HCEC 1CT (cell line): ENCODE data around the gene SPTBN5.

Source experiments
- DNase-seq: peaks from one replicate; pipeline ENCODE4 v3.0.0-alpha.2; 2017

SPTBN5 gene

DNA sequence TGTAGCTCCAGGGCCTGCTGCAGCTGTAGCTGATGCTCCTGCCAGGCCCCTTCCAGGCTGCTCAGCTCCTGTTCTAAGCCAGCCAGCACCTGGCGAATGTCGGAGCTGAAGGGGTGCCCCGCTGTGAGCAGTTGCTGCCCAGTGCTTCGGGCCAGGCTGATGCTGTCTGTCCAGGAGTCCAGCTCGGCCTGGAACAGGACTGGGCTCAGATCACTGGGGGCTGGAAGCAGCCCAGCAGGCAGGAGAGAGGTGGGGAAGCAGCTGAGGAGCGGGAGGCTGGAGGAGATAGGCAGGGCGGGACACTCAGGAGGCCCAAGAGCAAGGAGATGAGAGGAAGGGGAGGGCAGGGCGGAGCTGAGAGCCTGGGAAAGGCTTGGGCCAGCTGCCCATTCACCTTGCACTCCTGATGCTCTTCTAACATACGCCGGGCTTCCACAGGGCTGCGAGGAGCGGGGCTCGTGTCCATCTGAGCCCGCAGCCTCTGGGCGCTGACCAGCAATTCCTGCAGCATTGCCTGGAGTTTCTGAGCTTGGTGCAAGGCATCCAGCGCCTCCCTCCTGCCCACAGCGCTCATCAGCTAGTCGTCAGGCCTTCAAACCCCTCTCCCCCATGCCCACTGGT is 32.0 kb downstream of the SPTBN5 start:
- no peak for DNase-seq

DNA sequence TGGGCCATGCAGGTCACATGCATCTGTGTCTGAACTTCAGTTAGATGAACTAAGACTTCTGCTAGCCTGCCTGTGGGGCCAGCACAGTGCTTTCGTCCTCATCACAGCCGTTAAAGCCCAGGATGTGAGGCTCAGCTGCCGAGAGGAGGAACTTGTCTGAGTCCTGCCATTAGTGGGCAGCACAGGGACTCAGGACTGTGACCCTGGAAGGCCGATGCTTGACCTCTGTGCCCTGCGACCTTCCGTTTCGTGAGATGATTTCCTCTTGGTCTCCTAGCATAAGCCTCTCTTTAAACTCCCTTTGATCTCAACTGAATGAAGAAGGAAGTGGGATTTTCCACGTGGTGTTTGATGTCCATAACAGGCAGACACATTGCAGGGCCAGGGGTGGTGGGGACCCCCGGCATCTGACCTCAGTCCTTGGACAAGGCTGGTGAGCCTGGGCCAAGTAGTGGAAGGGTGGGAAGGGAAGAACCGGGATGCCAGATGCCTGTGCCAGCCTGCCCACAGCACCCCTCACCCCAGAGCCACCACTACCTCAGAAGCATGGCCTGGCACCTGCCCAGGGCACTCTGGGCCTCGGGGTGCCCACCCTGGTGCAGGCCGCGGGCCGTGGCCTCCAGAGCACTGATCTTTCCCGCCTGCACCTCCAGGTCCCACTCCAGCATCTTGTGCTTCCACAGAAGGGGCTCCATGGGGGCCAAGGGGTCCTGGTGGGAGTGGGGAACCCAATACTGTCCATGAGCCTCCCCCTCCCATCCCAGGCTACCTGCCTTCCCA is 33.6 kb downstream of the SPTBN5 start:
- DNase-seq, result no peak

DNA sequence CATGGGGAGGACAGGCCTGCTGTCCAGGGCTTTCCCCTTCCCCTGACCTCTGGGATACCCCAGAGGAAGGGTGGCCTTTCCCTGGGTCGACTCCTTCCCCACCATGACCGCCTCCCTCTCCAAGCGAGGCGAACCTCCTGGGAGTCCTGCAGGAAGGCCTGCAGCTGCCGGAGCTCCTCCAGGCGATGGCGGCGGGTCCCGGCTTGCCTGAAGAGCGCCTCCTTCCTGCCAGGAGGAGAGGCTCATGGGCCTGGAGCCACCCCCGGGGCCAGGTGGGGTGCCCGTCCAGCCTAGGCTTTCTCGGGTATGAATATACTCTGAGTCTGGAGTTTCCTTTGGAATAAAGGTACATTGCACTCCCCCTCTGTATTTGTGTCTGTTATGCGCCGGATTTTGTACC is 35.1 kb downstream of the SPTBN5 start:
- DNase-seq, result no peak

DNA sequence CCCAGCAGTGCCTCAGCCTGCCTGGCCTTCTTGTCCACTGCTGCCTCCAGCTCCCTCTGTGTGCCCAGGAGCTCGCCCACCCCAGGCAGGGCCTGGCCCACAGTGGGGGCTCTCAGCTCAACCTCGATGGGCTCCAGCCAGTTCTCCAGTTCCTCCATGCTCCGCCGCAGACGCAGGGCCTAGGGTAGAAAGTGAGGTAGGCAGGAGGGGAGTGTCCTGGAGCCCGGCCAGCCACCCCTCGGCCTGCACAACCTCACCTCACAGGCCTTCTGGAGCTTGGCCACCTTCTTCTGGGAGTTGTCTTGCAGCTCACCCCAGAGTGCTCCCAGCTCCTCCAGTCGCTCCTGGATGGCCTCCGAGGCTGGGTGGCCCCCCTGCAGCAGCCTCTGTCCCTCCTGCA is 36.5 kb downstream of the SPTBN5 start:
- DNase-seq, result no peak

DNA sequence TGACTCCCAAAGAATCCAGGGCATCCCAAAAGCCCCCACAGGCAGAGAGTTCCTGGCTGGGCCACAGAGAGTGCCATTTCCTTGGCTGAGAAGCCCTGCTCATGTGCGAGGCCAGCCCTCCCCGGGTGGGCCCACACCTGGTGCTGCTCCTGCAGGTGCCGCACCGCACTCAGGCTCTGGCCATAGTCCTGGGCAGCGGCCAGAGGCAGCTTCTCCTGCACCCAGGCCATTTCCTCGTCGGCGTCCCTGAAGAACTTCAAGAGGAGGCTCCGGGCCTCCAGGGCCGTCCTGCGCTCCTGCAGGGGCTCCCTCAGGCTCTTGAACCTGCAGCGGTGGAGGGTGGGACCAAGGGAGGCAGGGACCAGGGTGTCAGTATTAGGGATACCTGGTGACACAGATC is 37.1 kb downstream of the SPTBN5 start:
- DNase-seq, result no peak

DNA sequence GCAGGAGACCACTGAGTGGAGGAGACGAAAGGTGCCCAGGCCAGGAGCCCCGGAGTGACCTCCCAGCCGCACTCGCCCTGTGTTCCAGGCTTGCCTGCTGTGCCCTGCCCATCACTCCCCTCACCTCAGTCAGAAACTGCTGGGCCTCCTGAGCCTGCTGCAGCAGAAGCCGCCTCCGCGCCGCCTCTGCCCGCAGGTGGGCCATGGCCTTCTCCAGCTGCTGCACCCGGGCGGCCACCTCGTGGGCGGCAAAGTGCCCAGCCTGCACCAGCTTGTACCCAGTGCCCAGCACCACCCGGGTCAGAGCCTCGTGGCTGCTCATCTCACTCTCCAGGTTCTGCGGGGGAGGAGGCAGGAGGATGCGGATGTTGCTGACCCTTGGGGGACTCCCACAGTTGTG is 37.6 kb downstream of the SPTBN5 start:
- no peak for DNase-seq

DNA sequence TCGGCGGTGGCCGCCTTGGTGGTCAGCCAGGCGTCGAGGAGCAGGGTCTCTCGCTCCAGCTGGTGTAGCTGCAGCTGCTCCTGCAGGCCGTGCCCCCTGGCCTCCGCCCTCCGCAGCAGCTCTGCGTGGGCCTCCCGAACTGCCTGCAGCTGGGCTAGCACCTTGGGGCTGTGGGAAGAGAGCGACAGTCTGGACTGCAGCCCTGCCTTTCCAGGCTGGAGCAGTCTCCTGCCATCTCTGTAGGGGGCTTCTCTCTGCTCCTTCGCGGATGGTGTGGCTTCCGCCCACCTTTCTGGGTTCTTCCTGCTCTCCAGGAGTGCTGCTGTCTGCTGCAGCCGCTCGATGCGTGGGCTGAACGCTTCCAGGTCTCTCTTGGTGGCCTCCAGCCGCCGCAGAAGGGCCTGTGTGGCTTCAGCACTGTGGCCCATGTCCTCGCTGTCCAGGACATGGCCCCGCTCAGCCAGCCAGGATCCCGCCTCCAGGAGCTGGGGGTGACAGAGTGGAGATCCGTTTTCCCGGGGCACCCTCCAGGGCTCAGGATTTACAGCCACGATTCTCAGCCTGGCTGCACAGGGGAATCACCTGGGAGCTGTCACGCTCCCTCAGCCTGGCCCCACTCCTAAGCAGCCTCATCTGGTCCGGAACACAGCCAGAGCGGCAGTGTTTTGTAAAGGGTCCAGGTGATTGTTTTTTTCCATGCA is 38.4 kb downstream of the SPTBN5 start:
- DNase-seq, result no peak

DNA sequence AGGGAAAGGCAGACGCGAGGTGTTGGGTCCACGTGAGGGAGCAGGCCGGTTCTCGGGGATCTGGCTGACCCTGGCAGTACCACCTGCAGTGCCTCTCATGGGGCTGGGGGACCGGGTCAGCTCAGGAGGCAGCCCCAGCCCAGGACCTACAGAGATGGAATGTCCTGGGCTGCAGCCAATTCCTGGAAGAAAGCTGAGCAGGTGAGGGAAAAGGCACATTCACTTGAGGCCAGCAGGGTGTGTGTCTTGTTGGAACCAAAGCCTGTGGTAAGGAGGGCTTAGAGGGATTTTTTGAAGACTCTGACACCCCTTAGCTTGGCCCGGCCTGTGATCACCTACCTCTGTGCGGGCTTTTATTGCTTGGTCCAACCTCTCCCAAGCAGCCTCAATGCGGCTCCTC is 39.4 kb downstream of the SPTBN5 start:
- no peak for DNase-seq

DNA sequence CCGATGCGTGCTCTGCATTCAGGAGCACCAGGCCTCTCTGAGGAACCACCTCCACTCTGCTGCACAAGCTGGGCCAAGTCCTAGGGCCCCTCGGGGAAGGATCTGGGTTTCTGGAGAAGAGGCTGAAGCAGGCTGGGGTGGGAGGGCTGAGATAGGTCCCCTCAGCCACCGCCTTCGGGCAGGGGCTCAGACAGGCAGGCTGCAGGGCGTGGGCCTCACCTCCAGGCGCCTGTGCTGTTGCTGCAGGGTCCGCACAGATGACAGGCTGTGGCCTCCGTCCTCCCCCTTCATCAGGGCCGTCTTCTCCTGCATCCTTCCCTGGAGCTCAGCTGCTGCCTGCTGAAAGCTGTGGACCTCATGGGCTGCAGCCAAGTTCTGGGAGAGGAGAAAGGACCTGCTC is 40.0 kb downstream of the SPTBN5 start:
- DNase-seq, result no peak

DNA sequence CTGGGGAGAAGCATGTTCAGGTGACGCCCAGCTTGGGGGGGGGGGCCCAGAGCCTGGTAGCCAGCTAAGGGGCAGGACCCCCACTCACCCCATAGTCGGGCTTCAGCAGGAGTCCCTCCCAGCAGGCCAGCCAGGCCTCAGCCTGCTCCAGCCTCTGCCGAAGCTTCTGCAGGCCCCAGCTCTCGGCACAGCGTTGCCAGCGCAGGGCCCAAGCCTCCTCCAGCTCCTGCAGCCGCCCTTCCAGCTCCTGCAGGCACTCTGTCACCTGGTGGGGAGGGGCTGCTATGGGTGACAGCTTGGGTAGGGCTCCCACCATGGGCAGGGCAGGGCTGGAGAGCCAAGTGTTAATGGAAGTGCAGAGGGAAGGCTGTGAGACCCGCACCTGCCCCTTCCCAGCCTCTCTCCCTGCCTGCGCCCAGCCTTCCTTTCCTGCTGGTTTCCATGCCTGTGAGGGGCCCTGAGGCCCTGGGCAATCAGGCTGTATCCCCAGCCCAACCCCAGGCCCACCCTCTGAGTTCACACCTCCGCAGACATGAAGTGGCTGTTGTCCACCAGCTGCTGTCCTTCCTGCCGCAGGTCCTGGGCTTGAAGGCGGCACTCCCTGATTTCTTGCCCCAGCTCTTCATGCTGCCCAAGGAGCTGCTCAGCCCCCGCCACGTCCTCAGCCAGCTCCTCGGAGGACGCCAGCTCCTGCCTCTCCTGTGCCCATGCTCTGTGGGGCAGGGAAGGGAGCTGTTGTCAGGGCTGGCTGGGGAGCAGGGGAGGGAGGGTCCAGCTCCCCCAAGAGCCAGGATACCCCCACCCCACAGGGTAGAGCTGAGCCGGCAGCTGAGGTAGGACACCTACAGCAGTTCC is 40.9 kb downstream of the SPTBN5 start:
- DNase-seq, result no peak

DNA sequence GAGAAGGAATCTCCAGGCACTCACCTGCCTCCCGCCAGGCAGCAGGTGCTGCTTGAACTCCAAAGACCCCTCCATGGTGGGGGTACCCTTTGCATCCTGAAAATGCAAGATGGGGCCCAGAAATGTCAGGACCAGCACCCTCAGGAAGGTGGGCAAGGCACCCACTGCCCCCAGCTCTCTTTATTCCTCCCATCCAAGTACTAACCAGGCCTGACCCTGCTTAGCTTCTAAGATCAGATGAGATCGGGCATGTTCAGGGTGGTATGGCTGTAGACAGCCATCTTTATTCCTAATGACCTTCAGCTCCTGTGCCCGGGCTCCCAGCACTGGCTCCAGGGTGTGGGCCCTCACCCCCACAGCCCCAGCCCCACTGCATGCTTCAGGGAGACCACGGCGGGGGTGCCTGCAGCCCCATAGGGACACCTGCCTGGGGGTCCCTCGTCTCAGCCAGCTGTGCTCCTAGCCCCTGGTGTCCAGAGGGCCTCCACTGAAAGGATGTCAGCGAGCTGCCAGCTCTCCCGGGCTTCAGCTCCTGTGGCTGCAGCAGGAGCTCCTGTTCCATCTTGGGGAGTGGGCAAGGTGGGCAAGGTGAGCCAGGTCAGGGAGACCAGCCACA is 42.0 kb downstream of the SPTBN5 start:
- DNase-seq, result no peak

DNA sequence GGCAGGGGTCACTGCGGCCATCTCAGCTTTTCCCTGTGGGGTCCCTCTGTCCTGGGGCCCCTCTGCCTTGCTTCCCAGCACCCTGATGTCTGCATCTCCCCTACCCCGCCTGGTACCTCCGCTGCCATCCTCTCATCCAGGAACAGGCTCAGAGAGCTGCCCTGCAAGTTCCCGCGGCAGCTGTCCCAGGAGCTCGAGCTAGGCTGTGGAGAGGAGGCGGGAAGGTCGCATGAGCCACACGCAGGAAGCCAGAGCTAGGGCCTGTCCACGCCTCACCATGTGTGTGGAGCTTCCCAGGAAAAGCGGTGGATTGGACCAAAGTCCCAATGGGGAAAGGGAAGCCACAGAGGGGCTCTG is 42.7 kb downstream of the SPTBN5 start:
- DNase-seq, result no peak

DNA sequence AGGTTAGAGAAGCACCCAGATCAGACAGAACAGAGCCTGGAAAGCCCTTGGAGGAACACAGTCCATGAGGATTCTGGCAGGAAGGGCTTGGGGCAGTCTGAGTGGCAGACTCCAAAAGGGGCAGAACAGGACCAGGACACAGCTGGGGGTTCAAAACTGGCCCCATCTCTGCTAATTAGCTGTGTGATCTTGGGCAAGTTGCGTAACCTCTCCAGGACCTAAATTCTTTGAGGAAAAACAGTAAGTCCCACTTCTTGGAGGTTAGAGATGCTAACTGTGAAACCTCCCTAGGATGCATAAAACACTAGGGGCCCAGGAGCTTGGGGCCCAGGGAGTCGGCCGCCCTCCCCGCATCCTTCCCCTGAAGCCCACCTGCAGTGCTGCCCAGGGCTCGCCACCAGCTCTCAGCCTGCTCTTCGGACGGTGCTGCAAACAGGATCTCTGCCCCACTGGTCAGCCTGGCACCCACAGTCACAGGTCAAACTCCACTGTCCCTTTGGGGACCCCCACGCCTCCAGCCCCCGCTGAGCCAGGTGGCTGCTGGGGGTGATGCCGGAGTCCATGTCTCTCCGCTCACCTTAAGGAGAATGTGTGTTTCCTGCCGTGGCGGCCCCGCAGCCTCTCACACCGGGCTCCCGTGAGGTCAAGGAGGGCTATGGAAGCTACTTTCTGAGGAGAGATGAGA is 43.2 kb downstream of the SPTBN5 start:
- no peak for DNase-seq

DNA sequence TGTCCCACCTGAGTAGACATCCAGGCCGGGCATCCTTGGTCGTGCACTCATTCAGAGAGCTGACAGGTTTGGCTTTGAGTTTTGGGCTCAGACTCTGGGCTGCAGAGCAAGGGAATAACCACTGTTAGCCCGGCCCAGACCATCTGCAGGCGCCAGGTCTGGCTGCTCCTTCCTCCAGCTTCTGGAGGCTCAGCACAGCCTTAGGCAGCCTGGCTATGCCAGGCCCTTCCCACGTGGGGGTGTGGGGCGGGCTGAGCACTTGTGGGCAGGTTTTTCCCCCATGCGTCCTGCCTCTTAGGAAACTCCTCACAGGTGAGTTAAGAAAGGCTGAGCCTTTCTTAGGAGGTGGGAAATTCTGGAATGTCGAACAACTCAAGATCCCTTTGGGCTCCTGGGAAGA is 44.0 kb downstream of the SPTBN5 start:
- no peak for DNase-seq

DNA sequence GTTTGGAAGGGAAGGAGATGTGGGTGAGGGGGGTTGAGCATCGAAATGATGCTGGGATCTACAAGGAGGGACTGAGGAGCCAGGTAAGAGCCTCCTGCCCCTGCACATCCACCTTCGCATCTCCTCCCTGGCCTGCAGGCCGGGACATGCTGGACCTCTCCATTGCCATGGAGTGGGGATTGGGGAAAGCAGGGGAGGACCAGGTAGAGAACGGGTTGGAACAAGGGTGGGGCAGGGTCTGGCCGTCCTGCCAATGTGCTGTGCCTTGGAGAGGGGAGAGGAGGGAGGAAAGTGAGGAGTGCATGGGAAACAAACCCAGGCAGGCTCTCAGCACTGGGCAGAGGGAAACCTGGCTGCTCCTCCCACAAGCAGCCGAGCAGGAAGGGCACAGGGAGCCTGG is 44.6 kb downstream of the SPTBN5 start:
- no peak for DNase-seq

DNA sequence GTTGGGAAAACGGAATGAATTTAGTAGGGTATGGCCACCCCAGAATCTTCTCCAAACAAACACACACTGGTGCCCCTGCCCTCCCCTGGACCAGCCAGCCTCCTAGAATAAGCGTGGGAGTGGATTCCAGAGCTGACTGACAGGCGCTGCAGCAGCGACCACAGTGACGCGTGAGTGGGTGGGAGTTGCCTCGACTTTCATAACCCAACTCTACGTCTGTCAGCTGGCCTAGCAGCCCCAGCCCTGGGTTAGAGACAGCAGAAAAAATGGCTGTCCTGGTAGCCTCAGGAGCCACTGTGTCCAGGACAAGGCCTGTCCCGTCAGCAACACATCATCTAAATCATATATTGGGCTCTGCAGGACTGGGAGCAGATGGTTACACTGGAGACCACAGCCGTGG is 45.2 kb downstream of the SPTBN5 start:
- no peak for DNase-seq

DNA sequence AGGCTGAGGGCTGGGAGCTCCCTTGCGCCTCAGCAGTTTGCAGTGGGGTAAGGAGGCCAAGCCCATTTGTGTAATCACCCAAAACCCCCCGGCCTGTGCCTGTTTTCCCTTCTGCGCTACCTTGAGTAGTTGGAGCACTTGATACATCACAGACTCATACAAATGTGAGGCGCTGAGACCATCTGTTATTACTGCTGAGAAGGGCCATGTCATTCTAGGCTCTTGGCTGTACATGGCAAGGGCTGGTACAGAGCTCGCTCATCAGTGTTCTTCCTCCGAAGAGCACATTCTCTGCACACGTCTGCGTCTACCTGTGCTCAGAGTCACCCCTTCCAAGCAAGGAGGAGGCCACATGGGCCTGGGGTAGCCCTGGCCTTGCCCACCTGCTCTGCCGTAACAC is 45.9 kb downstream of the SPTBN5 start:
- no peak for DNase-seq

DNA sequence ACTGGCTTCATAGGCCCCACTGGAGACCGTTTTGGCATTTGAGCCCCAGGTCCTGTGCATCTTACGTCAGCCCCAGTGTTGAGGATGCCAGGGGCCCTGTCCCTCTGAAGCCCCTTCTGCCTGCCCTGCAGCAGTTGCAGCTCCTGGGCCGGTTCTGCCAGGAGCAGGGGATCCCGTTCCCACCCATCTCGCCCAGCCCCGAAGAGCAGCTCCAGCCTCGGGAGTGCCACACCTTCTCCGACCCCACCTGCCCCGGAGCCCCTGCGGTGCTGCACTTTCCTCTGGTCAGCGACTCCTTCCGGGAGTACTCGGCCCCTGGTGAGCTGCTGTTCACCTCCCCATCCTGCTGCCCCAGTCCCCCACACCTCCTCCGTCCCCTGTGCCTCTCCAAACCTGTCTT is 46.6 kb downstream of the SPTBN5 start:
- DNase-seq, result no peak

DNA sequence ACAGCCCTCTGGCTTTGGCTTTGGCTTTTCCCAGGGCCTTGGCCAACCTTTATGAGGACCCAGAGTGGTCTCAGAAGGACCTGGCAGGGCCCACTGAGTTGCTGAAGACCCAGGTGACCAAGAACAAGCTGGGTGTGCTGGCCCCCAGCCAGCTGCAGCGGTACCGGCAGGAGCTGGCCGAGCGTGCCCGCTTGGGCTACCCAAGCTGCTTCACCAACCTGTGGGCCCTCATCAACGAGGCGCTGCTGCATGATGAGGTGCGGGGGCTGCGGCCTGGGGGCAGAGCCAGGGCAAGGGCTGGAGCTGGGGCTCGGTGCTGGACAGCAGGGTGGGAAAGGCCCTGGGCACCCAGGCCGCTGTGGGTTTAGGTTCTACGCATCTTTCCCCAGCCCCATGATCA is 49.0 kb downstream of the SPTBN5 start:
- no peak for DNase-seq

DNA sequence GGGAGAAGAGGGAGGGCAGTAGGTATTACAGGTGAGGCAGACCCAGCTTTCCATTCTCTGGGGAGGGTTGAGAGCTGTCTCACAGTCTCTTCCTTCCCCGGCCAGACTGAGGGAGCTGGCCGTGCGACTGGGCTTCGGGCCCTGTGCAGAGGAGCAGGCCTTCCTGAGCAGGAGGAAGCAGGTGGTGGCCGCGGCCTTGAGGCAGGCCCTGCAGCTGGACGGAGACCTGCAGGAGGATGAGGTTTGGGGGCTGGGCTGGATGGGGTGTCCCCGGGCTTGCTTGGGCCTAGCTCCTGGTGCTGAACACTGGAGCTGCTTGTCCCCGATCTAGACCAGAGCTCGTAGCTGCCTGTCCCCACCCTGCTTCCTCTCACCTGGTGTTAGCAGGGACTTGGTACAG is 50.3 kb downstream of the SPTBN5 start:
- DNase-seq, result no peak

DNA sequence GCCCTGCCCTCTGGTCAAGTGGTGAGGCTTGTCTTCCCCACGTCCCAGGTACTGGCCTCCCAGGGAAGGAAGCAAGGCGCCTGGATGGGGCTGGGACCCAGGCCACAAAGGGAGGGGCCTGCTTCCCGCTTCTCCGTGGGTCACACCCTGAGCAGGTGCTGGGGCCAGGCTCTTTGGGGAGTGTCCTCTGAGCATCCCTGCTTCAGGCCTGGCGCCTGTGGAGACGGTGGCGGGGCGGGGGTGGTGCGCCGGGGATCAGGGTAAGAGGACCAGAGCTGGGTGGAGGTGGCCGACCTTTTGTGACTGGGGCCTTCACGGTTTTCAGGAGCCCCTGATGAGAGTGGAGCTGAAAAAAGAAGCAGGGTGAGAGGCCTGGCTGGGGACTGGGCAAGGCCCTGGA is 51.6 kb downstream of the SPTBN5 start:
- DNase-seq, result no peak

DNA sequence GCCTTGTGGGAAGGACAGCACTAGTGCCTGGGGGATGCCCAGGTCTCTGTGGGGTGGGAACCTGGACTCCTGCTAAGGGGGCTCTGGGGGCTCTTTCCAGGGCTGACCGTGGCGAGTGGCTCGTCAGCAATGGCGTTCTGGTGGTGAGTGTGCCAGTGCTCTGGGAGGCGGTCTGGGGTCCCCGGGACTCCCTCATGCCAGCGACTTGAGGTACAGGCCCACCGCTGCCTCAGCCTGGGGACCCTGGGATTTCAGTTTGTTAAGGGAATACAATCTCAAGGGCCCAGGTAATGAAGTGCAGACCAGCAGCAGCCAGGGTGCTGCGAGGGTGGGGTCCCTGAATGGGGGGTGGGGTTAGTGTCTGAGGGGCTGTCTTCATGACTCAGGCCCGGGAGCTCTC is 52.7 kb downstream of the SPTBN5 start:
- DNase-seq, result no peak
